KOPT-K1 (cell line): ENCODE results near the gene EVC.
"Not testable (repeated sequence)": the region's sequence is repeated elsewhere in the genome, so short reads cannot be mapped to it uniquely, and the experiment has no call there.

Experiments
- H3K27ac ChIP-seq: fragments of 200-600 bp; sonication (generic); 2 replicates; pipeline ENCODE4 v1.5.1; 2016; ENCODE audit warnings: antibody characterized with exemption, mild to moderate bottlenecking, low read depth, low read length; ENCODE audit not compliant: poor library complexity, severe bottlenecking
- H3K36me3 ChIP-seq: fragments of 200-600 bp; sonication (generic); 2 replicates; pipeline ENCODE4 v1.5.1; 2017; ENCODE audit warnings: antibody characterized with exemption, mild to moderate bottlenecking, low read length, moderate library complexity; ENCODE audit not compliant: insufficient read depth
- H3K9me3 ChIP-seq: fragments of 200-600 bp; sonication (generic); 2 replicates; pipeline ENCODE4 v1.5.1; 2017; ENCODE audit warnings: antibody characterized with exemption, low read length, mild to moderate bottlenecking; ENCODE audit not compliant: insufficient read depth, poor library complexity, severe bottlenecking

EVC gene

DNA sequence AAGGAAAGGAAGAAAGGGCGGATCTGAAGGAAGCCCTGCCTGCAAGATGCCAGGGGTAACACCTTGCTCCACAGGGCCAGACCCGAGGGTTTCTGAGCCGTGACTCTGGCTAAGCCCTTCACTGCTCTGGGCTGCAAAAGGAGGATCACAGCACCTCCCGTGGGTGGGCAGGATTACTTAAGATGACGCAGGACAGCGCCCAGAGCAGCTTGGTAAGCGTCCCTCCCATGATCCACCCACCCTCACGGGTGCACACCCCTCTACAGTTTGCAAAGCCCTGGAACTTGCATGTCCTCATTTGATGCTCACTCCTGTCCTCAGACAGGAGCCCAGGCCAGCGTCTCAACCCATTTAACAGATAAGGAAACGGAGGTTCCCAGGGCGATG is 117.0 kb downstream of the EVC start:
- Histone ChIP-seq H3K27ac (no peak overlapping the region), H3K9me3 (no peaks in the 10 kb centered on the region), H3K36me3 (no peaks in the 10 kb centered on the region)

DNA sequence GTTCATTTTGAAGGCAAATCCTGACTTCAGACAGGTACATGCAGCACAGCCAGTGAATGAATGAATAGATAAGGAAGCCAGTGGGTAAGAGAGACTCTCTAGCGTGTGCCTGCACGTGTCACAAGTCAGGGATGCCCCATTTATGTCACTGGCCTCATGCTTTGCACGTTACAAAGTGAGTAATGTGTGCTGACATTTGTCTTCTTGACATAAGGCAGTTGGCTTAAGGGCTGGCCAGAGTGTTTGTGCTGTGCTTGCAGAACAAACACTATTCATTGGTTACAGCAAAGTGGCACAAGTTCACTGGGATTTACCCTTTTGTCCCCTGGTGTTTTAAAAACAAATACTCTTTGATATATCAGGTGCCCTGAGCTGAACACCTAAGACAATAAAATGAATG is 125.9 kb downstream of the EVC start:
- H3K36me3 ChIP-seq = no peaks in the 10 kb centered on the region
- no peak overlapping the region for H3K27ac ChIP-seq

GRCh38 chr4:5837483-5837882 is 126.5 kb downstream of the EVC start:
- not testable (repeated sequence) for H3K27ac ChIP-seq, H3K36me3 ChIP-seq, H3K9me3 ChIP-seq

More for the DNA sequence above, 125.9 kb downstream of the EVC start:
- no peaks in the 10 kb centered on the region for H3K9me3 ChIP-seq

- Histone ChIP-seq H3K36me3 (no peaks in the 10 kb centered on the region), H3K27ac (no peak overlapping the region), H3K9me3 (no peaks in the 10 kb centered on the region)
These were observed 128.3 kb downstream of the EVC start for GRCh38 chr4:5839332-5839731.

DNA sequence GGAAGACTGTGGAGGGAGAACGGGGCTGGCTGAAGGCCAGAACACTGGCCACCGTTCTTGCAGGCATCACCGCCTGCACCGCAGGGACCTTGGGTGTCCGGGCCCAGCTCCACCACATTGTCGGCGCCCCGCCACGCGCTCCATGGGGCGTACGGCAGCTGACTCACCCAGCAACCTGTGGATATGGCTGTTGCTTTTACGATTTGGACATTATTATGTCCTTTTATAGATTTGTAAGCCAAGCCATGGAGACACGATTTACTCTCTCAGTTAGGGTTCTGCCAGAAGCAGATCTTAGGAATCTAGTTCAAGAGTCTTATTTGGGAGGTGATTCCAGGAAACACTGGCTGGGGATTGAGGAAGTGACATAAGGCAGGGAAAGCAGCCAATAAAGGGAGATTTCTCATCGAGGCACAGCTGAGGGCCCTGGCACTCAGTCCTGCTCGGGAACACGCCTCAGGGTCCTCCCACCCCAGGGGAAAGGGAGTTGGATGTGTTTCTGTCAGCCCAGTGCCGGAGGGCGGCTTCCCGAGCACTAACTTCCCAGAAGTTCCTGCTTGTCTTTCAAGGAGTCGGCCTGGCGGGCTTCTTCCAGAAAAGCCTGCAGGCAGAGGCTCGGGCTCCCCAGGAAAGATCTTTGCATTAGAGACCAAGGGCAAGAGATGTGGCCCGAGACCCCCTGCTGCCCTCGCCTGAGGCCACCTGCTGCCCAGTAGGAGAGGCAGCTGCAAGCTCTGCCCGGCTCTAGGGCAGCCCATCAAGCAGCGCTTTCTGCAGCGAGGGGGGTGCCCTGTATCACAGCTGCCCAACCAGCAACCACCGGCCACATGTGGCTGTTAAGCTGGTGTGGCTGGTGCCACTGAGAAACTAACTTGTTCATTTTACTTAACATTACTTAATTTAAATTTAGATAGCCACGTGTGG is 129.0 kb downstream of the EVC start:
- Histone ChIP-seq H3K9me3 (no peaks in the 10 kb centered on the region), H3K27ac (no peak overlapping the region), H3K36me3 (no peaks in the 10 kb centered on the region)

DNA sequence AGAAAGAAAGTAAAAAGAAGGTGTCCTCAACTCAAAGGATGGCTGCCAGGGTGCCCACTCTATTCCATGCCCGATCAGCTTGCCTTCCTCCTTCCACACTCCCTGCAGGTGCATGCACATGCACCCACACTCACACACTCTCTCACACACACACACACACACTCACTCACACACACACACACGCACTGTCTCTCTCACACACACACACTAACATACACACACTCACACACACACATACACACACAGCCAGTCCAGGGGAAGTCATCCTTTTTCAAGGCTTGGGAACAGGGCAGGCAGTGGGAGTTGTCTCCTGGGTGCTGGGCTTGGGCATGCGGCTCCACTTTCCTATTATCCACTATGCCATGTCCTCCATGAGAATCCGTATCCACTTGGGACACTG is 131.5 kb downstream of the EVC start:
- H3K9me3 ChIP-seq = no peaks in the 10 kb centered on the region
- H3K27ac ChIP-seq = no peak overlapping the region
- H3K36me3 ChIP-seq = no peaks in the 10 kb centered on the region

GRCh38 chr4:5843573-5844530 is 132.9 kb downstream of the EVC start:
- Histone ChIP-seq H3K36me3 (no peaks in the 10 kb centered on the region), H3K9me3 (no peaks in the 10 kb centered on the region), H3K27ac (no peak overlapping the region)

DNA sequence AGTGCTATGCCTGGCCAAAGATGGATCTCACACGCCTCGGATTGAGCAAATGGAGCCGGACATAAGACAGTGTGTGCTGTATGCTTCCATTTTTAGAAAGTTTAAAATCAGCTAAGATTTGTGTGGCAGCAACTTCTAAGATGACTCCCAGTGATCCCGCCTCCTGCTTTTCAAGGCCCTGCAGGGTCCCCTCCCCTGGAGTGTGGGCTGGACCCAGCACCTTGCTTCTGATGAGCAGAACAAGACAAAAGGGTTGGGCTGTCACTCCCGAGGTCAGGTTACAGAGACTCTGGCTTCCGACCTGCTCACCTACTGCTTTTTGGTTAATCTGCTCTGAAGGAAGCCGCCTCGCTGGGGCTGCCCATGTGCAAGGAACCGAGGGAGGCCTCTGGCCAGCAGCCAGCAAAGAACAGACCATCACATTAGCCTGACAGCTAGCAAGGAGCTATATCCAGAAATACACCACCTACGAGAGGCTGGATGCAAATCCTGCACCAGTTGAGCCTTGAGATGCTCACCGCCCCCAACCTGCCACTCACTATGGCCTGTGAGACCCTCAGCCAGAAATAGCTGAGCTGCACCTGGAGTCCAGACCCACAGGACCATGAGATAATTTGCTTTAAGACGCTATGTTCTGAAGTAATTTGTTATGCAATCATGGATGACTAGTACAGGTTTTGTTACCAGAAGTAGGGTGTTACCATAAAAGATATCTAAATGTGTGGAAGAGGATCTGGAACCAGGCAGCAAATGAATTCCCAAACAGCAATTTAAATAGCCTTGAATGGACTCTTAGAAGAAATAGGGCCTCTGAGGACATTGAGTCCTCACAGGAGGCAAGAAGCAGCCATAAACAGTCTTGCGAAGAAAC is 134.3 kb downstream of the EVC start:
- Histone ChIP-seq H3K27ac (no peak overlapping the region), H3K9me3 (no peaks in the 10 kb centered on the region), H3K36me3 (no peaks in the 10 kb centered on the region)

GRCh38 chr4:5851637-5852301 is 140.8 kb downstream of the EVC start:
- H3K36me3 ChIP-seq = no peaks in the 10 kb centered on the region
- no peak overlapping the region for H3K27ac ChIP-seq
- H3K9me3 ChIP-seq = no peaks in the 10 kb centered on the region

- H3K27ac ChIP-seq = no peak overlapping the region
- H3K36me3 ChIP-seq = no peaks in the 10 kb centered on the region
- H3K9me3 ChIP-seq = no peaks in the 10 kb centered on the region
These were observed 141.7 kb downstream of the EVC start for GRCh38 chr4:5852523-5853202.

GRCh38 chr4:5854929-5855328 is 143.9 kb downstream of the EVC start:
- no peaks in the 10 kb centered on the region for H3K36me3 ChIP-seq
- H3K9me3 ChIP-seq = no peaks in the 10 kb centered on the region
- H3K27ac ChIP-seq = no peak overlapping the region

- H3K36me3 ChIP-seq, H3K27ac ChIP-seq, H3K9me3 ChIP-seq: not testable (repeated sequence)
These were observed 145.4 kb downstream of the EVC start for GRCh38 chr4:5856362-5856761.

- Histone ChIP-seq H3K9me3 (no peaks in the 10 kb centered on the region), H3K27ac (no peak overlapping the region), H3K36me3 (no peaks in the 10 kb centered on the region)
These were observed 146.2 kb downstream of the EVC start for GRCh38 chr4:5857199-5857598.
